ENCODE data around the gene MBOAT1. TPM values are rescaled to one million over a fixed set of nuclear protein-coding genes. Genes with fewer than 3 reads are reported as not detected.

The MBOAT1 gene
- total RNA-seq, 1 experiment from 2014 or later, result 9.9 TPM

DNA sequence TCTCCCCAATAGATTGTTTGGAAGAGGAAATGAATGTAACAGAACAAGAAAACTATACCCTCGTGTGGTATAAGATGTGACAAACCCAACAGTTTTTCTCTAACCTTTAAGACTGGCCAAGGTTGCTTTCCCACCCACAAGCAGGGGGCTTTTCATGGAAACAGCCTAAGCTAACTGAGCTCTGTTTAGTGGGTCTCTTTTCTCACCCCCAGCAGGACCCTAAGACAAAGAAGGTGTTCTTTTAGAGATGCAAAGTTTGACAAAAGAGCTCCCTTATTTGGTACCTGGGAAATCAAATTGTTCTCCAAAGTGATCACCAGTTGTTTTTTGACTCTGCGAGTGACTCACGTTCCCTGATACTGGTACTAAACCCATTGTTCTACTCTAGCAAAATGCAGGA lies 59.1 kb downstream of the MBOAT1 start:
- no peak for DNase-seq

More for the DNA sequence above, 59.1 kb downstream of the MBOAT1 start:
- Histone ChIP-seq H2BK15ac (ENCODE audit: low read depth, low read length) (no peak overlapping the region), H3K27ac (ENCODE audit: insufficient read length, low read depth, low read length) (no peak overlapping the region), H3K4me2 (ENCODE audit: insufficient read depth, insufficient read length, low read length) (no peak overlapping the region), H2BK120ac (ENCODE audit: low read depth, low read length, poor library complexity, severe bottlenecking) (no peak overlapping the region), H4K20me1 (ENCODE audit: control insufficient read depth, insufficient read depth, insufficient read length) (no peaks in the 10 kb centered on the region), H2BK12ac (ENCODE audit: insufficient read length, low read depth, low read length) (no peak overlapping the region), H3K23ac (ENCODE audit: insufficient read length, low read depth, low read length) (no peak overlapping the region), H2AK5ac (ENCODE audit: insufficient read length, low read length) (no peak overlapping the region), H2BK5ac (ENCODE audit: insufficient read length, low read length) (no peak overlapping the region), H2BK20ac (ENCODE audit: low read depth, low read length, poor library complexity, severe bottlenecking) (no peak overlapping the region), H3K79me2 (ENCODE audit: insufficient read depth, low read length) (no peaks in the 10 kb centered on the region), H3K14ac (ENCODE audit: insufficient read depth, low read length) (no peak overlapping the region), H3K9me3 (ENCODE audit: control insufficient read depth, low read depth, low read length) (no peaks in the 10 kb centered on the region), H3K18ac (ENCODE audit: insufficient read length, low read depth, low read length) (no peak overlapping the region), H3K4ac (ENCODE audit: low read depth, low read length) (no peak overlapping the region), H4K91ac (ENCODE audit: insufficient read length, low read depth, low read length) (no peak overlapping the region), H3K4me1 (ENCODE audit: insufficient read depth, low read length) (no peaks in the 10 kb centered on the region; the same call in 1 of the 2 replicates), H4K5ac (ENCODE audit: insufficient read length, low read depth, low read length) (no peak overlapping the region), H2AFZ (ENCODE audit: low read length) (no peak overlapping the region), H4K8ac (replicated peaks; ENCODE audit: insufficient read length, low read depth, low read length) (no peak overlapping the region), H3K27me3 (ENCODE audit: insufficient read depth, low read length) (no peaks in the 10 kb centered on the region), H3T11ph (ENCODE audit: low read length) (no peak overlapping the region), H3K56ac (ENCODE audit: insufficient read length, low read depth, low read length) (no peak overlapping the region), H3K79me1 (ENCODE audit: insufficient read depth, low read depth, low read length, poor library complexity, severe bottlenecking) (no peaks in the 10 kb centered on the region), H3K23me2 (ENCODE audit: insufficient read length, low read depth, low read length, poor library complexity, severe bottlenecking) (no peaks in the 10 kb centered on the region), H3K9ac (ENCODE audit: extremely low read depth, insufficient read length, low read length) (no peak overlapping the region)
- Mint-ChIP-seq H3K27me3 (ENCODE audit: low read depth) (peaks cover 2% of the 10 kb centered on the region; the same call in 1 of the 2 replicates), H3K9me3 (0 out of 5 replicates have a peak, but pooled peaks cover 0 to 2% of the 10 kb centered on the region in 2 experiments), H3K36me3 (ENCODE audit: insufficient read depth in 1 of 3, low read depth in 3 of 3) (peaks cover 0 to 10% (median 7%) of the 10 kb centered on the region in 3 experiments; a peak in 4 of 7 replicates), H3K4me3 (no peak overlapping the region), H3K27ac (peak overlapping the region in 2 of 3 experiments; percentile 22 to 95; a peak in 4 of 7 replicates), H3K4me1 (peaks cover 15 to 20% of the 10 kb centered on the region in 2 experiments)
- no CpG with 5 or more reads among the region's 3 CpGs for WGBS (ENCODE audit: extremely low coverage, insufficient read length, low lambda C conversion rate)
- TF ChIP-seq, protein P1, sequence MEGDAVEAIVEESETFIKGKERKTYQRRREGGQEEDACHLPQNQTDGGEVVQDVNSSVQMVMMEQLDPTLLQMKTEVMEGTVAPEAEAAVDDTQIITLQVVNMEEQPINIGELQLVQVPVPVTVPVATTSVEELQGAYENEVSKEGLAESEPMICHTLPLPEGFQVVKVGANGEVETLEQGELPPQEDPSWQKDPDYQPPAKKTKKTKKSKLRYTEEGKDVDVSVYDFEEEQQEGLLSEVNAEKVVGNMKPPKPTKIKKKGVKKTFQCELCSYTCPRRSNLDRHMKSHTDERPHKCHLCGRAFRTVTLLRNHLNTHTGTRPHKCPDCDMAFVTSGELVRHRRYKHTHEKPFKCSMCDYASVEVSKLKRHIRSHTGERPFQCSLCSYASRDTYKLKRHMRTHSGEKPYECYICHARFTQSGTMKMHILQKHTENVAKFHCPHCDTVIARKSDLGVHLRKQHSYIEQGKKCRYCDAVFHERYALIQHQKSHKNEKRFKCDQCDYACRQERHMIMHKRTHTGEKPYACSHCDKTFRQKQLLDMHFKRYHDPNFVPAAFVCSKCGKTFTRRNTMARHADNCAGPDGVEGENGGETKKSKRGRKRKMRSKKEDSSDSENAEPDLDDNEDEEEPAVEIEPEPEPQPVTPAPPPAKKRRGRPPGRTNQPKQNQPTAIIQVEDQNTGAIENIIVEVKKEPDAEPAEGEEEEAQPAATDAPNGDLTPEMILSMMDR (conservative IDR thresholded peaks at IDR 0.05), result no peak
